Neuronal stem cell (in vitro differentiated cells): ENCODE measurements around the gene ZKSCAN5.
A peak's percentile ranks its signal among the peaks of the same experiment; 100 is the strongest.
"Not testable (repeated sequence)": the region's sequence is repeated elsewhere in the genome, so short reads cannot be mapped to it uniquely, and the experiment has no call there.

ENCODE experiments used
- DNase-seq: peaks from one replicate; pipeline ENCODE4 v3.0.0-alpha.2; 2013; ENCODE audit warnings: low spot score
- H2AFZ ChIP-seq: one replicate; pipeline ENCODE4 v1.6.1; 2013; ENCODE audit warnings: mild to moderate bottlenecking, low read length, inconsistent platforms
- H2AK5ac ChIP-seq: 2 replicates; pipeline ENCODE4 v1.6.1; 2013; ENCODE audit warnings: low read depth, mild to moderate bottlenecking, inconsistent platforms, low read length, moderate library complexity, mixed read lengths
- H2BK120ac ChIP-seq: 2 replicates; pipeline ENCODE4 v1.6.1; 2013; ENCODE audit warnings: low read depth, mild to moderate bottlenecking, inconsistent platforms, low read length, moderate library complexity, mixed read lengths
- H2BK12ac ChIP-seq: one replicate; pipeline ENCODE4 v1.6.1; 2013; ENCODE audit warnings: low read length, inconsistent platforms
- H2BK15ac ChIP-seq: 2 replicates; pipeline ENCODE4 v1.6.1; 2013; ENCODE audit warnings: mild to moderate bottlenecking, low read length, inconsistent platforms, mixed read lengths
- H2BK5ac ChIP-seq: one replicate; pipeline ENCODE4 v1.6.1; 2013; ENCODE audit warnings: inconsistent platforms, mild to moderate bottlenecking, low read length, moderate library complexity
- H3K14ac ChIP-seq: one replicate; pipeline ENCODE4 v1.6.1; 2013; ENCODE audit warnings: low read length, inconsistent platforms
- H3K18ac ChIP-seq: 2 replicates; pipeline ENCODE4 v1.6.1; 2013; ENCODE audit warnings: low read length, inconsistent platforms
- H3K23ac ChIP-seq: 2 replicates; pipeline ENCODE4 v1.6.1; 2013; ENCODE audit warnings: low read depth, mild to moderate bottlenecking, mixed read lengths, low read length, inconsistent platforms; ENCODE audit not compliant: poor library complexity
- H3K27ac ChIP-seq: replicated peaks from 3 replicates; pipeline ENCODE4 v1.5.1; 2013; ENCODE audit warnings: low read length, inconsistent platforms
- H3K27me3 ChIP-seq, 3 experiments: 2 replicates each; pipeline ENCODE4 v1.6.1; 2013; ENCODE audit warnings: low read length in 3 of 3, mild to moderate bottlenecking in 2 of 3, inconsistent platforms in 1 of 3, low read depth in 1 of 3, mixed read lengths in 1 of 3, moderate library complexity in 1 of 3; ENCODE audit not compliant: control insufficient read depth in 3 of 3, insufficient read depth in 3 of 3
- H3K36me3 ChIP-seq, 2 donors: replicated peaks in 1 of 2; 2 replicates each; pipeline ENCODE4 v1.6.1; 2013; ENCODE audit warnings: low read length in 2 of 2; ENCODE audit not compliant: control insufficient read depth in 2 of 2, insufficient read depth in 2 of 2
- H3K4ac ChIP-seq: 2 replicates; pipeline ENCODE4 v1.6.1; 2013; ENCODE audit warnings: inconsistent platforms, mild to moderate bottlenecking, low read length, moderate library complexity
- H3K4me1 ChIP-seq, 2 donors: 1 replicate in 1 of 2; 2 replicates in 1 of 2; pipeline ENCODE4 v1.6.1; 2013; ENCODE audit warnings: low read length in 2 of 2, low read depth in 1 of 2; ENCODE audit not compliant: control insufficient read depth in 2 of 2, insufficient read depth in 1 of 2
- H3K4me2 ChIP-seq: one replicate; pipeline ENCODE4 v1.6.1; 2013; ENCODE audit warnings: mild to moderate bottlenecking, low read length, inconsistent platforms; ENCODE audit not compliant: insufficient read depth, poor library complexity, severe bottlenecking
- H3K4me3 ChIP-seq, 2 donors: 2 replicates each; pipeline ENCODE4 v1.5.1; 2013; ENCODE audit warnings: low read length in 2 of 2, mild to moderate bottlenecking in 2 of 2, inconsistent platforms in 1 of 2, moderate library complexity in 1 of 2
- H3K79me1 ChIP-seq: one replicate; pipeline ENCODE4 v1.6.1; 2013; ENCODE audit warnings: low read depth, mild to moderate bottlenecking, inconsistent platforms, low read length, moderate library complexity
- H3K9ac ChIP-seq: one replicate; pipeline ENCODE4 v1.6.1; 2013; ENCODE audit warnings: mild to moderate bottlenecking, low read depth, low read length, inconsistent platforms; ENCODE audit not compliant: poor library complexity
- H3K9me3 ChIP-seq, 2 donors: replicated peaks in 1 of 2; 2 replicates each; pipeline versions ENCODE3 to v1.6.1; 2013; ENCODE audit warnings: low read length in 2 of 2, mild to moderate bottlenecking in 2 of 2, inconsistent platforms in 1 of 2, low read depth in 1 of 2, mixed read lengths in 1 of 2, moderate library complexity in 1 of 2; ENCODE audit not compliant: control insufficient read depth in 2 of 2, insufficient read depth in 1 of 2
- H4K8ac ChIP-seq: one replicate; pipeline ENCODE4 v1.6.1; 2013; ENCODE audit warnings: low read depth, mild to moderate bottlenecking, inconsistent platforms, low read length, moderate library complexity
- H4K91ac ChIP-seq: one replicate; pipeline ENCODE4 v1.6.1; 2013; ENCODE audit warnings: low read length, low read depth, mild to moderate bottlenecking, inconsistent platforms; ENCODE audit not compliant: poor library complexity
- WGBS, 2 donors: extraction: QIAGEN DNeasy Blood & Tissue Kit; methylation state at CpG; one replicate each; pipeline ENCODE4 v1.1.7; 2013; ENCODE audit warnings: missing lambda C conversion rate in 2 of 2, mixed read lengths in 1 of 2; ENCODE audit not compliant: insufficient read length in 2 of 2, insufficient replicate concordance in 1 of 2; ENCODE audit errors: extremely low coverage in 2 of 2; 5-methylcytosine and 5-hydroxymethylcytosine counted together

ZKSCAN5 gene

DNA sequence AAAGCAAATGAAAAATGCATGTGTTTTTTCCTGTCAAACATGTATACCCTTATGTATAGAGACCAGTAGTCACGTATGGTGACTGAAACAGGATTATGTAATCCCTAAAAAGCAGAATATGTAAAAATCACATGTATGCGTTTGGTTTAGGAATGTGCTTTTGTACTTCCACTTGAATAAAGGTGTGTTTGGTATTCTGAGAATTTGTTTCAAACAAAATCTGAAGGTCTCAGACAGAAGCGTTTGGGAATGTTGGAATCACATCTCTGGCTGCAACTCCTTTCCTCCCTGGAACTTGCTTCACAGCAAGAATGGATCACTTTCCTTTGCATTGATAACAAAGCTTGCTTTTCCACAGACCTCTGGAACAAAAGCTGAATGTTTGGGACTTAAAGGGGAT is 71.8 kb downstream of the ZKSCAN5 start:
- Histone ChIP-seq H2BK5ac (no peak overlapping the region), H3K9me3 (no peaks in the 10 kb centered on the region), H3K18ac (no peak overlapping the region), H4K91ac (no peak overlapping the region), H4K8ac (no peak overlapping the region), H3K4me1 (peaks cover 0 to 7% of the 10 kb centered on the region in 2 donors), H3K27ac (no peak overlapping the region), H2AFZ (no peak overlapping the region), H3K36me3 (peaks cover 13 to 41% of the 10 kb centered on the region in 2 donors), H2BK15ac (no peak overlapping the region), H3K27me3 (peaks cover 0 to 2% (median 0%) of the 10 kb centered on the region in 3 experiments), H2BK120ac (no peak overlapping the region), H3K14ac (no peak overlapping the region), H2AK5ac (no peak overlapping the region), H2BK12ac (no peak overlapping the region), H3K4me2 (no peak overlapping the region), H3K4me3 (no peak overlapping the region), H3K23ac (no peak overlapping the region), H3K9ac (no peak overlapping the region), H3K79me1 (no peaks in the 10 kb centered on the region), H3K4ac (no peak overlapping the region)
- no peak for DNase-seq
- WGBS, 2 donors: no CpG with 5 or more reads among the region's 3 CpGs

DNA sequence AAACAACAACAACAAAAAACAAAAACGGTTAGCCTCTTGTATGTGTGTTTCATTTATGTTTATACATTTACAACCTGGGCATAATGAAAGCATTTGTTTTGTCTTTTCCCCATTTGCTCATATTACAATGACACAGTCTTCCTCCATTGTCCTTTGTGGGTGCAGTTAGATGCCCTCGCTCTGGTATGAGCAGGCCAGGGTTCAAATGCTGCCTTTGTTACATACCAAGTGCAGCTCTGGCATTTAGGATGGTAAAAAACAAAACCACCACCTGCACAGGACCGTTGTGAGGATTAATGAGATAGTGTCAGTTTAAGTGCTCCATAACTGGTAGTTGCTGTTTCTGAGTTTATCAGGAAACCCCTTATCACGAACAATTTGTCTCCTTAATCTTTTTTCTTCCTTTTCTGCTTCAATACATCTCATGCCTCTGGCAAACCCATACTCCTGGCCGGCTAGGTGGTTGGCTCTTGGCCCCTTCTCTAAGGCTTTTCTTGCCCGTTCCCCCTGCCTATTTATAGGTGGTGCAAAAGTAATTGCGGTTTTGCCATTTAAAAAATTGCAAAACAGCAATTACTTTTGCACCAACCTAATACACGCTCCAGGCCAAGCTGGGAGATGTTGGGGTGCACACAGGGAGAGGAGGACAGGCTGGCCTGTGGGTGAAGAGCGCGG is 75.0 kb downstream of the ZKSCAN5 start:
- Histone ChIP-seq H3K23ac (peak overlapping the region; percentile 76), H3K18ac (peak overlapping the region; percentile 94), H2AFZ (no peak overlapping the region), H3K14ac (no peak overlapping the region), H4K91ac (no peak overlapping the region), H4K8ac (peak overlapping the region; percentile 21), H3K4me3 (peak overlapping the region in 1 of 2 donors; percentile 84), H3K27me3 (peaks cover 0 to 2% (median 0%) of the 10 kb centered on the region in 3 experiments), H2BK15ac (no peak overlapping the region), H3K9me3 (no peaks in the 10 kb centered on the region), H3K4me2 (peak overlapping the region; percentile 85), H3K4ac (no peak overlapping the region), H2BK5ac (no peak overlapping the region), H2BK120ac (no peak overlapping the region), H3K27ac (no peak overlapping the region), H3K4me1 (peaks cover 0 to 7% of the 10 kb centered on the region in 2 donors), H3K36me3 (peaks cover 0 to 10% of the 10 kb centered on the region in 2 donors), H2AK5ac (peak overlapping the region; percentile 71), H2BK12ac (no peak overlapping the region), H3K9ac (peak overlapping the region; percentile 94), H3K79me1 (no peaks in the 10 kb centered on the region)
- no peak for DNase-seq
- no CpG with 5 or more reads among the region's 10 CpGs for WGBS, 2 donors

DNA sequence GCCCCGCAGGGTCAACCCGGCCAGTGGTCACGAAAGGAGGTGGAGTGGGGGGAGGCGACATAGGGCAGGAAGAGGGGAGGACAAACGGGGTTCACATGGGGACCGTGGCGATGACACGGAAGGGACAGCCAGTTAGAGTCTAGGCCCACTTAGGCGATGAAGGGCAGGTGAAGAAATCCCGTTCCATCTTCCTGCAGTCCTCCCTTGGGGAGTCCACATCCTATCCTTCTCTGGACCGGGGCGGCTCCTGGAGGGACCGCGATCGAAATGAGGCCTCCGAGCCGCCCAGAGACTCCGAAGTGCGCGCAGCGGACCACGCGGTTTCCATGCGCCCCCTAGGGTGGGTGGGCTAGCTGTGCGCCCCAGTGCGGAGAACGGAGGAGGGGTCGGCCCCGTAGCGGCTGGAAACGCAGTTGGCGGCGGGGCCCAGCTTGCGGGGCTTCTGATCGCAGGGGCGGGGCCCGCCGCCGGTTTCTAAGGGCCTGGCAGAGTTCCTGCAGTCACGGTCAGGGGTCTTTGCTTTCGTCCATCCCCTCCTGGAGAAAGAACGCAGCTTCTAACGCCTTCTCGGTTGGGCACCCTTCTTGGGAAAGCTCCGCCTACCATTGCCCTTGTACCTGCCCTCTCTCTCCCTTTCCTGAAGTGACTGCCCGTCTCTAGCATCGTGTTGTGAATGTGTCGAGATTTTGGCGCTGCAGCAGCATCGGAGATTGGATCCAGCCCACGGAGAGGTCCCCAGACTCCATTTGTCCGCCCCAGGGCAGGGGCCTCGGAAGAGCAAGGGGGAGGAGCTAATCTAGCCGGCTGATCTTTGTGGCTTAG is 75.7 kb downstream of the ZKSCAN5 start:
- Histone ChIP-seq H3K4me1 (peaks cover 0 to 7% of the 10 kb centered on the region in 2 donors), H3K79me1 (no peaks in the 10 kb centered on the region), H2BK15ac (no peak overlapping the region), H4K91ac (no peak overlapping the region), H2BK5ac (no peak overlapping the region), H3K4me3 (peak overlapping the region; percentile 48 to 84), H3K4me2 (peak overlapping the region; percentile 85), H2BK120ac (no peak overlapping the region), H3K27ac (peak overlapping the region; percentile 38), H2AFZ (peak overlapping the region; percentile 89), H2AK5ac (peak overlapping the region; percentile 71), H3K9ac (peak overlapping the region; percentile 94), H3K14ac (no peak overlapping the region), H3K27me3 (peaks cover 0 to 2% (median 0%) of the 10 kb centered on the region in 3 experiments), H3K4ac (no peak overlapping the region), H2BK12ac (no peak overlapping the region), H3K18ac (peak overlapping the region; percentile 94), H3K36me3 (peaks cover 0 to 3% of the 10 kb centered on the region in 2 donors), H3K23ac (peak overlapping the region; percentile 76), H3K9me3 (no peaks in the 10 kb centered on the region), H4K8ac (peak overlapping the region; percentile 21)
- DNase-seq: peak; percentile 63
- WGBS, 2 donors: no CpG with 5 or more reads among the region's 54 CpGs

DNA sequence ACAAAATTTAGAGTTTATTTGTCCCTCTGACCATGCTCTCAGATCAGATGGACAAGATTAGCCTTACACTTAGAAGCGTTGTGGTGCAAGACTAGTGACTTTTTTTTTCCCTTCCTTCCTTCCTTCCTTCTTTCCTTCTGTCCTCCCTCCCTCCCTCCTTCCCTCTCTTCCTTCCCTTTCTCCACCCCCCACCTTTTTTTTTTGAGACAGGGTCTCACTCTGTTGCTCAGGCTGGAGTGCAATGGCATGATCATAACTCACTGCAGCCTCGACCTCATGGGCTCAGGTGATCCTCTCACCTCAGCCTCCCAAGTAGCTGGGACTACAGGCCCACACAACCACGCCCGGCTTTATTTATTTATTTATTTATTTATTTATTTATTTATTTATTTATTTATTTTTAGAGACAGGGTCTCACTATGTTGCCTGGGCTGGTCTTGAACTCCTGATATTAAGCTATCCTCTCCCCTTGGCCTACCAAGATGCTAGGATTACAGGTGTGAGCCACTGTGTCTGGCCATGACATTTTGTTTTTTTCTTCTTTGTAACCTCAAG is 76.4 kb downstream of the ZKSCAN5 start:
- H3K18ac ChIP-seq, H4K91ac ChIP-seq, H3K14ac ChIP-seq, H3K23ac ChIP-seq, H2AK5ac ChIP-seq, H2BK12ac ChIP-seq, H3K27me3 ChIP-seq, H3K79me1 ChIP-seq, H2BK5ac ChIP-seq, H3K36me3 ChIP-seq, H3K4ac ChIP-seq, H3K9ac ChIP-seq, H4K8ac ChIP-seq, DNase-seq, H3K4me1 ChIP-seq, H3K9me3 ChIP-seq, H3K27ac ChIP-seq, H2BK120ac ChIP-seq, H2BK15ac ChIP-seq: not testable (repeated sequence)
- no CpG with 5 or more reads among the region's 4 CpGs for WGBS, 2 donors
- Histone ChIP-seq H3K4me3 (peak overlapping the region; percentile 48 to 84), H2AFZ (peak overlapping the region; percentile 89), H3K4me2 (peak overlapping the region; percentile 85)
